GM18505 (cell line): Measurements from ENCODE around the gene FOXF1.

Experiments used
- ATAC-seq: cut with Tn5 transposase; IDR thresholded peaks from one replicate; pipeline ENCODE4 v1.9.1; 2021; ENCODE audit not compliant: unreplicated experiment
- POLR2A ChIP-seq: IDR thresholded peaks from 4 replicates; pipeline ENCODE4 v1.6.1; 2011; ENCODE audit warnings: borderline replicate concordance; ENCODE audit not compliant: insufficient read depth, insufficient read length; ENCODE audit errors: extremely low read depth

Gene FOXF1

DNA sequence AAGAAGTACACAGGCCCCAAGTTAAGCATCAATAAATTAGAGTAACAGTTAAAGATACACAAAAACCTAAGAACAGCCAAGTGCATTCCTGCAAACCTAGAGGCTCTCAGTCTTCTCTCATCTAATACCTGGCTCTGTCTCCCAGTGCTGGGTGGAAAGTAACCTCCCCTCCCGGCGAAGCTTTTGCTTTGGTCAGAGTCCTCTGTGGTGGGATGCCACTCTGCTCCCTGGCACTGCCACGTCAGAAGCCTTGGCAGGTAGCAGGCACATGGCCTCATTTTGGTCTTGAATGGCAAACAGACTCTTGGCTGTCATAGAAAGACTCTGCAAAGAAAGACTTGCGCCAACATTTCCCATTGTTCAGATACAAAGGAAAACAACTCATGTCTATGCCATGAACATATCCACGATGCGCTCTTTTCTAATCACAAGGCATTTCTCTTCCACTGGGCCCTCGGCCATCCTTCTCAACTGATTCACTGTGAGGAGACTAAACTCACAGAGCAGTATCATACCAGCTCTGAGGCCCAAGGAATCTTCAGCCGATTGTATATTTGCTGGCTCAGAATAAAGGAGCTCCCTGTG, 23.5 kb downstream of the FOXF1 start:
- ATAC-seq: no peak
- TF ChIP-seq POLR2A: no peak

DNA sequence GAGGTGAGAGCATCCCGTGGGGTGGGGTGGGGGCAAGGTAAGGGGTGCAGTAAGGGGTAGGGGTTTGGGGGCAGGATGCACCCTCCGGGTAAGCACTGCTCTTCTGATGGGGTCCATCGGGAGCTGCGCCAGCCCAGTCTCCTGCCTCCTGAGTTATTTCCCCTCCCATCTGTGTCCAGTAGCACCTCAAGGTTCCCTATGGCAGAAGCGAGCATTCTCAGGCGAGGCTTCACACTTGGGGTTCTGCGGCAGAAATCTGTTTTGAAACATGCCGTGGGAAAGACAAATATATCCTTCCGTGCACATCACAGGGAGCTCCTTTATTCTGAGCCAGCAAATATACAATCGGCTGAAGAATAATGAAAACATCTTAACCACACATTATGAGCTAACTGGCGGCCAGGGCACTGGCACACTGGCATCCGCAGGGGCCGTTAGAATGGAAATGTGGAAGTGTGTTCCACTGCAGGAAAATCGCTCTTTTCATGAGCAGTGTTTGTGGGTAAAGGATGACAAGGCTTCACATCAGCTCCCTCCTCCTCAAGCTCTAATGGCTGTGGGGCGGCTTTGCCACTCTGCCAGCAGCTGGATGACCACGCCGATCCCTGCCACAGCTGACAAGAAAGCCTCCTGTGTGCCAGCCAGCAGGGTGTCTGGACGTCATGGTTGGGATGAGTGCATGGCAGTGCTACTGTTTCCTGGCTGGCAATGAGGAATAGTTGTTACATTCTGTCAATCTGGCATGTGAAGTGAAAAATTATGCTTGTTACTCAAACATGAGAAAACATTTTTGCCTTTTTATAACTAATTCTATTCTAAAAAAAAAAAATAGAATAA, 24.7 kb downstream of the FOXF1 start:
- ATAC-seq: no peak
- no peak for TF ChIP-seq POLR2A

DNA sequence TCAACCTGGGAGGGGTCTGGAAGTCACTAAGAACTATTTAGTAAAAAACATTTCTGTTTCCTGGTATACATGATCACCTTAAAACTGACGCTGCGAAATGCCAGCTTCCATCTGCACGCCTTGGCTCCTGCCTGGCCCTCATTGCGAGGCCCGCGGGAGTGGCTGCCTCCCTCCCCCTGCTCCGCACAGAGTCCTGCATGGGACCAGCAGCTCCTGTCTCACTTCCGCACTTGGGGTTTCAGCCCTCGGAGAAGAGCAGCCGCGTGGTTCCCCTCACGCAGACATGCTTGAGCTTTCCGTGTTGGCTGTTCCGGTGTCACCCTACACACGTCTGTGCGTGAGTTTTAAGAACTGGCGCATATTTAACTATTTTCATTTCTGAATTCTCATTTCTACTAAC, 26.3 kb downstream of the FOXF1 start:
- no peak for TF ChIP-seq POLR2A
- no peak for ATAC-seq

DNA sequence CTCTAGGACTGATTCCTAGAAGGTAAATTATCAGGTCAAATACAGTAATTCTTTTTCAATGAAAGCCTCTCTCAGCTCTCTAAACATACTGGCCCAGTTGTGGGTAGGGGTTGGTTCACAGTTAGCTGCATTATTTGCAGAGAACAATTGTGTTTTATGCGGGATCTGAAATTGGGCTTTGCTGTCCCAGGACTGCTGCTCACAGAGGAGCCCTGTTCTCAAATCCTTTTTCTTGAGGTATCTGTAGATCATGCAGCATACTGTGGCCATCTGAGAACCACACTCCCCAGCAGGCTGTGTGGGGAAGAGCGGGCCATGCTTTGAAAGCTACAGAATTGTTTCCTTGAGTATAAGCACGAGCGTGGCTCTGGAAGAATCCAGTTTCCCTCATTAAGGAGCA, 27.2 kb downstream of the FOXF1 start:
- ATAC-seq: no peak
- TF ChIP-seq POLR2A: no peak

DNA sequence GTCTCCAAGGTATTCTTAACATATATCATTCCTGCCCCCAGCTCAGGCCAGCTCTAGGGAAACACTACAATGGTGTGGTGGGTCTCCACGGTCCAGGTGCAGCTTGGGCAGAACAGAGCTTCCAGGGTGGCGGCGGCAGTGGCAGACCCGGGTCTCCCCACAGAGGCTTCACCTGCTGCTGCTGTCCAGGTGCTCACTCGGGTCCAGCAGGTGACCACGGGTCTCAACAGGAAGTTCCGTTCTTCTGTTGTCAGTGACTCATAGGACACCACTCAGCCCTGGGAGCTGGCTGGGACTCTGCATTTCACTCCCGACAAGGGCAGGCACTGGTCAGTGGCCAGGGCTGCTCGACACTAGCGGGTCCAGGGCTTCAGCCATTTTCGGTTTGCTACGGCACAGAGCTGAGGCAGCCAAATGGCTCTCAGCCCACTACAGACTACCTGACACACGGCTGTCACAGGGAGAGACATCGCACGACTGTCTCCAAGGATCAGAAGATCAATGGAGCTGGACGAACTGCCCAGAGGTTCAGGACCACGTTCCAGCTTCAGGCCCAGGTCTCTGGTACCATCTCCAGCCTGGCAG, 28.0 kb downstream of the FOXF1 start:
- ATAC-seq: no peak
- TF ChIP-seq POLR2A: no peak

DNA sequence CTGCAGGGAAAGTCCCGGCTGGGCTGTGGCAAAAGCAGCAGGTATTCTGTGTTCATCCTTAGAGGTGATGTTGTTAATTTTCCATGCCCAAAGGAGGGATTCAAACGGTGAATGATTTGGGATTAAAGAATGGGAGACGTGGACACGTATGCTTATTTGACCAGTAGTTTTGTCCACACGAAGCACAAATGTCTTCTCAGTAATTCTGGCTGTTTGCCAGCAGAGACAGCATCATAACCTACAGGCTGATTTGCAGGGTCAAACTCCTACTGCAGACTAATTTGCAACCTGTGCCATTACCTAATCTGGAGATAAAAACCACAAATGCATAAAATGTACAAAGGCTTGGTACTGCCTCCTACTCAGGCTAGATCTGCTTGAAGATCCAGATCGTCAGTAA, 30.6 kb downstream of the FOXF1 start:
- TF ChIP-seq POLR2A: no peak
- no peak for ATAC-seq

DNA sequence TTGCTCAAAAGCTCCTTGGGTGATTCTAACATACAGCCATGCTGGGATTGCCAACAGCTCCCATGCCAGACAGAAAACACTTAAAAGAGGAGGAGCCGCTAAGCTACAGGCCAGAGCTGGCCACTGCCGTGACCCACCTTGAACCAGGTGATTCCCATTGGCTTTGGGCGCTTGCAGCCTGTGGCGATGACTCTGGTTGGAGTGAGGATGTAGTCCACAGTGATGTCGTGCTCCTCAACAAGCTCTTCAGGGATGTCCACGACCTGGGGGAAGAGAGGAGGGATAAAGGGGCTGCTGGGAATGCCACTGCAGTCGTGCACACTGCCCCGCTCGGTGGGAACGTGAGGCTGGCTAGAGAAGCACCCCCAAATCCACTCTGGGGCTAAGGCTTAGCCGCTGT, 31.2 kb downstream of the FOXF1 start:
- TF ChIP-seq POLR2A: no peak
- ATAC-seq: no peak

DNA sequence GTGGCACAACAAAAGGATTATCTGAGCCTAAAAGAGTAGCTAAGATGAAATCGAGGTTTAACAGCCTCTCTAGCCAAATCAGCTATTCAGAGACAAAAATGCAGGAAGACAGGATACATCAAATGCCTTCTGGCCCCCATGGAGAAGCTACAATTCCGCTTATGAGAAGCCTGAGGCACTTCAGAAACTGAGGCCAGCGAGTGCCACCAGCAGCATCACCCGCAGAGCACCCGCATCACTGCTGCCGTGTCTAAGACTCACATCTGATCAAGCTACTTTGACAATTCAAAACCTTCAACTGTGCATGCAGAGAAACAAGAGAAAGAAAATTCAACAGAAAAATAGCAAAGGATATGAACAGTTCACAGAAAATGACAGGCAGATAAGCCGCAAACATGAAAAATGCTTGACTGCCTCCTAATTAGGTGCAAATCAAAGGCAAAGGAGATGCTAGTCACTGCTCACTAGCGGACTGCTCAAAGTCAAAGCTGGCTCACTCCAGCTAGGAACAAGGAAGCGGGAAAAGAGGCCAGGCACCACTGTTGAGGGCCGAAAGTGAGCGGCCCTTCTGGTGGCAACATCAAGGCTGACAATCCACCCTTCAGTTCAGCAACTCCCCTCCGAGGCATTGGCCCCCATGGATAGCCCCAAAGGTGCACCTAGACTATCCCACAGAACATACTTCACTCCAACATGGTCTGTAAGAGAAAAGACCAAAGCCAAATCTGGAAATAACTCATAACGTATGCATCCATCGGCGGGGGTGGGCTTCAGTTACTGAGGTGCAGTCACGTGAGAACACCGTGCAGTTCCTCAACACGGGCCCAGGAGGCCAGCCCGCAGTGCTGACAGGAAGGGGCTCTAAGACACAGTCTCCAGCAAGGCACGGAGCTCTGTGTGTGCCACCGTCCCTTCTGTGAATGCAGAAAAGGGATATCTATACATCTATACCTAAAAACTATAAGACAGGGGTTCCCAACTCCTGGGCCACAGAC, 32.7 kb downstream of the FOXF1 start:
- no peak for TF ChIP-seq POLR2A
- no peak for ATAC-seq

DNA sequence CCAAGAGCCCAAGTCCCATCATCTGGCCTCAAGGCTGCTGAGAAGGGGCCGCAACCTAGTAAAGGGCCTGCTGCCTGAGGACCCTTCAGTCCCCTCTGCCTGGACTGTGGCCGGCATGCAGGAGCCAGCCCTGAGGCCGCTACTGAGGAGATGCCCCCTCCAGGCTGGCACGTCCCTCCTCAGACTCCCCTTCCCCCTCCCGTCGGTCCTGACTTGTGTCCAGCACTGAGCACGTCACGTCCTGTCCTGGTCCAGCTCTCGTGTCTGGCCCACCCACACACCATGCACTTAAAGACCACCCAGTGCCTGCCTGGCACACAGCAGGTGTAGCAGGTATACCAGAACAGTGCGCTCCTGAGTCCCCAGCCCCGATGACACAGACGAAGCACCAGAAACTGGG, 35.2 kb downstream of the FOXF1 start:
- ATAC-seq: no peak
- TF ChIP-seq POLR2A: no peak

DNA sequence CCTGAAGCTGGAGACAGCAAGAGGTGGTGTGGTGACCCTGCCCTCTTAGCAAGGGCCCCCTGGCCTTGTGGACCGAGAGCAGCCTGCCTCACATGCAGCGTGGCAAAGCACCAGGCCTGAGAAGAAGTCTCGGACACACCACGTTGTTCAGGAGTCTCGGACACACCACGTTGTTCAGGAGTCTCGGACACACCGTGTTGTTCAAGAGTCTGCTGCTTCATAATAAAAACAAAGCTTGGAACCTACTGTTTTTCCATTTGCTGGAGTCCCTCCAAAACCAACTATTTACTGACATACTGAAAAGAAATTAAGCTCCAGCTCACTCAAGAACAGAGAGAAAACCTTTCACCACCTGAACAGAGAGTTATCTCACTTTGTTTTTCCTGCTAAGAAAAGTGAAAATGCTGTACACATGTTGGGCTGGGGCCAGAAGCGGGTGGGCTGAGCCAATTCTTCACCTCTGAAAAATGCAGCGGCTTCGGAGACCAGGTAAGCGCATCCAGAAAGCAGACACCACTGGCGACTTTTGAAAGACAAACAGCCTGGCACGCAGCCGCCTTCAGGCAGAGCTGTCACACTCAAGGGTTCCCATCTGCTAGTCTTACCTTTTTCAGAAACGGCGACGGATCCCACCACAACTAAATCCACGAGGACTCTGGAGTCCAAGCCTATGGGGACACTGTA, 35.8 kb downstream of the FOXF1 start:
- no peak for ATAC-seq
- no peak for TF ChIP-seq POLR2A

DNA sequence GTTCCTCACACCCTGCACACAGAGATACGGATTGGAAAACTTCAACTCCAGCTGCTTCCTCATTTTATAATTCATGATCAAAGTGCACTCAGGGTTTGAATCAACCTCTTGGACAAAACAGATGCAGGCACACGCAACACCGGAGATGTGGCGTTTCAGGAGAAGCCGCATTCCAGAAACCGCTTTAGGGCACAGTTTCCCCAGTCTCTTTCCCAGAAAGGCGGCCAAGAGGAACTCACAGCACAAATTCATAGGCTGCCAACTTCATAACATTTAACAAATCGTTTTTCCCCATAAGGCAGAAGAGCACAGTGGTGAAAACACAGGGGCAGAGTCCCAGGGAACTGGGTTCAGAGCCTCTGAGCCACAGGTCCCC, 36.3 kb downstream of the FOXF1 start:
- TF ChIP-seq POLR2A: no peak
- no peak for ATAC-seq

DNA sequence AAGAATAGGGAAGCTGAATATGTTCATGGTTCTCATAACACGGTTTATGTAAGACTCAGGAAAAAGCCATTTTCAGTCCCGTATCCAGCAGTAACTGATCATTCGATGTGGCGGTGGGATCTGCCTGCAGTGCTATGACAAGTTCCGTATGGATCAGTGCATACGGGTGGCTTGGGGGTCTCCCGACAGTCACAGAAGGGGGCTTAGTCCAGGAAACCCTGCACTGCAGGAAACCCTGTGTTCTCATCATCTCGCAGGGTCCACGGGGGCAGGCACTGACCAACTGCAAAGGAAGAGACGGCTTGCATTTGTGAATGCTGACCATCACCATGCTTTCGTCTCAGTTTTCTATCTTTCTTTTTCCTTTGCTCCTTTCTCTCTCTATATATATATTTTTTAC, 37.0 kb downstream of the FOXF1 start:
- TF ChIP-seq POLR2A: no peak
- ATAC-seq: no peak

DNA sequence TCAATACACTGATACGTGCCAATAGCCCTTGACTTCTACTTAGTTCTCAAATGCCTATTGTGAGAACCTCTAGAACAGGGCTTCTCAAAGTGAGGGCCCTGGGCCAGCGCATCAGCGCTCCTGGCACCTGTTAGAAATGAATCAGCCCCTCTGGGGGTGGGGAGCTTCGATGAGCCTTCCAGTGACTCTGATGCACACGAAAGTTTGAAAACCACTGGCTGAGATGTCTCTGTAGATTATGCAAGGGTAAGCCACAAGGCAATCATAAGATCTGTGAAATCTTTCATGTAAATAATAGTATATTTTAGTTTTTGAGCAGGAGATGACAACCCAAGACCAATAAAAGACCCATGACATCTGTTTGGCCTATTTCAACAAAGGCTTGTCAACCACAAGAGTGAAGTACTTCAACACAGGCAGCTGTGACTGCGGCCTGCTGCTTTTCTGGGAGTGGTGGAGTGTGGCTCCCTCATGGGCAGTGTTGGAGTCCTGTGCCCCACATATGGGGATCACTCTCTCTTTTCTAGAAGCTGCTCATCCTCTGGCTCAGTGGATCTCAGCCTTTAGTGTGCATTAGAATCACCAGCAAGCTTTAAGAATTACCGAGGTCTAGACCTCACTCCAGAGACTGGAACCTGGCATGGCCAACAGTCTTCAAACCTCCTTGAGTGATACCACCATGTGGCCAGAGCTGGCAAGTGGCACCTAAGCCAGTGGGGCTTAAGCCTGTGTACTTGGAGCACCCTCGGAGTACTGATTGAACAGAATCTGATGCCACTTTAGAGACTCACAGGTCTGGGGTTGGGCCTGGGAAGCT, 39.0 kb downstream of the FOXF1 start:
- no peak for ATAC-seq
- no peak for TF ChIP-seq POLR2A

DNA sequence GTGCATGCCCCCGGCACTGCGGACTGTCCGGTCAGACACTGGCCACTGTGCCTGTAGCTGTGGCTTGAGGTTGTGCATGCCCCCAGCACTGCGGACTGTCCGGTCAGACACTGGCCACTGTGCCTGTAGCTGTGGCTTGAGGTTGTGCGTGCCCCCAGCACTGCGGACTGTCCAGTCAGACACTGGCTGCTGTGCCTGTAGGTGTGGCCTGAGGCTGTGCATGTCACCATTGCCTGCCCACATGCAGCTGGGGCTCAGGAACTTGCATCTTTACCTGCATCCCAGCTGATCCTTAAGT, 39.5 kb downstream of the FOXF1 start:
- no peak for ATAC-seq
- no peak for TF ChIP-seq POLR2A
